GM21529 (cell line): Measurements from ENCODE around the gene GHRH.

Experiments used
- ATAC-seq: cut with Tn5 transposase; IDR thresholded peaks from one replicate; pipeline ENCODE4 v1.9.1; 2021; ENCODE audit not compliant: unreplicated experiment

The GHRH gene

DNA sequence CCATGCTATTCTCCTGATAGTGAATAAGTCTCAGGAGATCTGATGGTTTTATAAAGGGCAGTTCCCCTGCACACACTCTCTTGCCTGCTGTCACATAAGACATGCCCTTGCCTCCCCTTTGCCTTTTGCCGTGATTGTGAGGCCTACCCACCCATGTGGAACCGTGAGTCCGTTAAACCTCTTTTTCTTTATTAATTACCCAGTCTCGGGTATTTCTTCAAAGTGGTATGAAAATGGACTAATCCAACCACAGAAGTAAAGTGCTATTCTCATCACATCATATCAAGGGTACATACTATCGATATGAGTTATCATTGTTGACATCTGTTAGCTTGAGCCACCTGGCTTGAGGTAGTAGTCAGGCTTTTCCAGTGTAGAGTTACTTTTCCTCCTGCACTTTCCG is 30.1 kb upstream of the GHRH start:
- ATAC-seq: peak; percentile 38

DNA sequence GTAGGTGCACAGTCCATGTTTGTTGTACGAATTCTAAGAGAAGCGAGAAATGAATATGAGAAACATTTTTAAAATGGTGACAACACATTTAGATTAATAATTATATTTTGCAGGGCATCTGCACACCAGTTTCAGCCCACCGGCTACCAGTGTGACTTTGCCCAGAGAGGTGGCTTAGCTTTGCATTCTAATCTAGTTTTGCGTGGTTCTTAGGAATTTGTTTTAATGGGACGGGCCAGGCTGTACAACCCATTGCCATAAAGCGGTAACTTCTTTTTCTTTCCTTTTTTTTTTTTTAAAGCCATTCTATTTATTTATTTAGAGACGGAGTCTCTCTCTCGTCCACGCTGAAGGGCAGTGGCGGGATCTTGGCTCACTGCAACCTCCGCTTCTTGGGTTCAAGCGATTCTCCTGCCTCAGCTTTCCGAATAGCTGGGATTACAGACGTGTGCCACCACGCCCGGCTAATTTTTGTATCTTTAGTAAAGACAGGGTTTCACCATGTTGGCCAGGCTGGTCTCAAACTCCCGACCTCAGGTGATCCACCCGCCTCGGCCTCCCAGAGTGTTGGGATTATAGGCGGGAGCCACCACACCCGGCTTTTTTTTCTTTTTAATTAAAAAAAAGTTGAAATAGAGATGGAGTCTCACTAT is 28.7 kb upstream of the GHRH start:
- ATAC-seq: no peak

DNA sequence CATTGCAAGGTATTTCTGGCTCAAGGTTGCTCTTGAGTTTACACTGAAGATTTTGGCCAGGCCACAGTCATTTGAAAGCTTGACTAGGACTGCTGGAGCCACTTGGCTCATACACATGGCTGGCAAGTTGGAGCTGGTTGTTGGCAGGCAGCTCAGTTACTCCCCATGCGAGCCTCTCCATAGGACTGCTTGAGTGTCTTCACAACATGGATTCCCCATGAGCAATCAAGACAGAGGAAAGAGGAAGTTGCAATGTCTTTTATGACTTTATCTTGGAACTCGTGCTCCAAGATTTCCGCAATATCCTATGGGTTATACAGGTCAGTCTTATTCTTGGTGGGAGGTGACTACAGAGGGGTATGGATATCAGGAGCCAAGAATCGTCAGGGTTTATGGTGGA is 26.5 kb upstream of the GHRH start:
- no peak for ATAC-seq

GRCh38 chr20:37285664-37286374 is 24.2 kb upstream of the GHRH start:
- no peak for ATAC-seq

- no peak for ATAC-seq
Observed at GRCh38 chr20:37284691-37285161, 23.1 kb upstream of the GHRH start.

- no peak for ATAC-seq
Observed at GRCh38 chr20:37283530-37284195, 22.0 kb upstream of the GHRH start.

GRCh38 chr20:37282556-37282955 is 20.9 kb upstream of the GHRH start:
- no peak for ATAC-seq

DNA sequence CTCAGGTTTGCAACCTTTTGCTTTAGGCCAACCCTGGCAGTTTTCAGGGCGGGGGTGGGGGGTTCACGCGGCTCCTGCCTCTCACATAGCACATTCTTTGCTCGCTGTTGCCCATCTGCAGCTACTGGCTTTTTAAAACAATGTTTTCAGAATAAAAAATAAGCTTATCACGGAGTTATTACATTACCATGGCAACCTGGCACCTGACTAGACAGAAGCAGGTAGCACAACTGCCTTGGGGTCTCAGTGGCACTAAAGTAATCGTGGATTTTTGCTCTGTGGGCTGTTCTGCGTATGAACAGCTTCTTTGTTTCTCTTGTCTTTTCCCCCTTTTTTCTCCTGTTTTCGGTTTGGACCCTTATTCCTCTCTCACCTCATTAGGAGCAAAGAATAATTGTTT is 18.8 kb upstream of the GHRH start:
- ATAC-seq: no peak

DNA sequence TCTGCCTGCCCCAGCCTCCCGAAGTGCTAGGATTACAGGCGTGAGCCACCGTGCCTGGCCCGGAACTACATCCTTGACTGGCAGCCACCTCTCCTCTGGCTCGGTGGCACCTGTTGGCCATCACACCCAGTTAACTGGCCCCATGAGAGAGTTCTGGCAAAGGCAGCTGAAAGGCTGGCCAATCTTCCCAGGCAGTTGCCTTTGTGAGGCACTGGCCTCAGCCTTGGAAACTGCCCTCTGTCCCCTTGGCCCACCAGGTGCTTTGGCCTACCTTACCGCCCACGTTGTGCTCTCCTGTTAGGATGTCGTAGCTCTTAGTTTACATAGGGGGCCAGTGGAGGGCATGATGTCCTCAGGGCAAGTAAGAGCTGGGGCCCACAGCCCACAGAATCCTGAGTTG is 18.2 kb upstream of the GHRH start:
- ATAC-seq: no peak

DNA sequence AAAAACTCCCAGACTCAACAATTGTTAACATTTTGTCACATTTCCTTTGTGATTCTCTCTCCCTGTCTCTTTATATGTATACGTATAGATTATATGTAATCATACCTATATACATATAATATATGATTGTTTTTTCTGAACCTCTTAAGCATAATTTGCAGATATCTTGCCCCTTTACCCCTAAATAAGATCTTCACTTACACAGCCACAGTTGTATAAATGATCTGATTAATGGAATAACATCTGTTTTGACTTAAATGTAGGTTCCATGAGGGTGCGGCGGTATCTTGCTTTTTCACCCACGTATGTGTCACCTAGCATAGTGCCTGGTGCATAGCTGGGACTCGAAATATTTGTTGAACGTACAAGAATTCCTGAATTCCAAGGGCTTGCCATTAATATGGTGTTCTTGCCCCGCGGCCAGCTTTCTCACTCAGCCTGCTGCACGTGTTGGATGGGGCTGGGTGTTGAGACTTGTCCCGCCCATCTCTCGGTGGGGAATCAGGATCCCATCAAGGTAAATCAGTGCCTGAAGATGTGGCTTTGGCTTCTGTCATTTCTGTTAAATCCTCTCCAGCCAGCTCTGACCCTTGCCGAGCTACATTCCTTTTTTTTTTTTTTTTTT is 17.5 kb upstream of the GHRH start:
- ATAC-seq: no peak

- ATAC-seq: no peak
Observed at GRCh38 chr20:37277253-37277593, 15.6 kb upstream of the GHRH start.

- peak; percentile 69 for ATAC-seq
Observed at GRCh38 chr20:37276494-37277252, 15.1 kb upstream of the GHRH start.

GRCh38 chr20:37274851-37275524 is 13.4 kb upstream of the GHRH start:
- ATAC-seq: no peak

GRCh38 chr20:37273988-37274387 is 12.4 kb upstream of the GHRH start:
- no peak for ATAC-seq

- no peak for ATAC-seq
Observed at GRCh38 chr20:37271421-37271768, 9.8 kb upstream of the GHRH start.

DNA sequence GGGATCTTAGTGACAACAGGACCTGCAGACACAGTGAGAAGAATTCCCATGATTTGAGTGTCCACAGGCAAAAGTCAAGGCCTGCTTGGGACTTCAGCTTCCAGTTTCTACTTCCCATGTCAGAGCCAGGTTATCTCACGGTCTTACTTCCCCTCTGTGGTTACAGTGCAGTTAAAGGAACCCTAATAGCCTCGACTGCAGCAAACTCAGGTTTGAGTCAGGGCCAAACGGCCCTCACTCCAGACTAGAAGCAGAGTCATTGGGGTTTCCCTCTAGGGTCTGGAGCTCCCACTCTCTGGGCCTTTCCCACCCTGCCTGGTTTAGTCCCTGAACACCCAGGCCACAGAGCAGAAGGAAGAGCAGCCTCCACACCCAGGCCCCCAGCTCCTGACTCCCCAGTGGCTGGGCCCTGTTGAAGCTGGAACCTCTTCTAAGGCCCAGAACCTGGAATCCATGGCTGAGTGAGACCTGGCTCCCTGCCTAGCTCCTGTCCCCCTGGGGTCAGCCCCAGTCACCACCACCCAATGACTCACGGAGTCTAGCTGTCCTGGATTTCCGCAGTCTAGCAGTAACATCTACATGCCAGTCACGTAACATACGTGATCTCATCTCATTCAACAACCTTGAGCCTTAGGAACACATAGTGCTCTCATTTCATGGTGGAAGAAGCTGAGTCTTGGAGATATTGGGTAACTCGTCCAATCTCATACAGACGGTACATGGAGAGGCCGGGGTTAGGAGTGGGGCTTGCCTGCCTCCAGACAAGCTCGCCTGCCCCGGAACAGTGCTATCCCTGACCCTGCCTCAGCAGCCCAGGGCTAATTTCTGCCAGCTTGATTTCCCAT is 9.2 kb upstream of the GHRH start:
- peak; percentile 62 for ATAC-seq

- no peak for ATAC-seq
Observed at GRCh38 chr20:37267667-37268313, 6.2 kb upstream of the GHRH start.

DNA sequence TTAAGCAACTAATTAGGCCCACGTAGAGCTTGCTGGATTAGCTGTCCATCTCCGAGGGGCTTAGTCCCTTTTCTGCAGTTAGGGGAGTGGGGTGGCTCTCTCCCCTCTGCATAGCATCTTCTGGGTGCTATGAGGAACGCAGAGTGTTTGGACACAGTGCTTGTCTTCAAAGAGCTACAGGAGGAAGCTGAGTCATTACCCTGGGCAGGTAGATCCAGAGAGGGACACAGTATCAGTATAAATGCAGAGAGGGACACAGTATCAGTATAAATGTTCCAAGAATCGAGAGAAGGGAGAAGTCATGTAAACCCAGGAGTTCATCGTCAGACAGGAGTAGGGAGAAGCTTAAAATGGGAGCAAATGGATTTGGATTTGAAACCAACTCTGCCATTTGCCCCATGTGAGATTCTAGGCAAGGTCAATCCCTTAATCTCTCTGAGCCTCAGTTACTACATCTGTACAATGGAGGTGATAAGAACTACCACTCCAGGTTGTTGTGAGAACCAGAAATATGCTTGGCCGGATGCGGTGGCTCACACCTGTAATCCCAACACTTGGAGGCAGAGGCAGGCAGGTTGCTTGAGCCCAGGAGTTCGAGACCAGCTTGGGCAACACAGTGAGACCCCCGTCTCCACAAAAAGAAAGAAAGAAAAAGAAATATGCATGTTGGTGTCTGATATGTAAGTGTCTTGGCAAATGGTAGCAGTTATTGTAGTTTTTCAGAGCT is 5.5 kb upstream of the GHRH start:
- no peak for ATAC-seq

DNA sequence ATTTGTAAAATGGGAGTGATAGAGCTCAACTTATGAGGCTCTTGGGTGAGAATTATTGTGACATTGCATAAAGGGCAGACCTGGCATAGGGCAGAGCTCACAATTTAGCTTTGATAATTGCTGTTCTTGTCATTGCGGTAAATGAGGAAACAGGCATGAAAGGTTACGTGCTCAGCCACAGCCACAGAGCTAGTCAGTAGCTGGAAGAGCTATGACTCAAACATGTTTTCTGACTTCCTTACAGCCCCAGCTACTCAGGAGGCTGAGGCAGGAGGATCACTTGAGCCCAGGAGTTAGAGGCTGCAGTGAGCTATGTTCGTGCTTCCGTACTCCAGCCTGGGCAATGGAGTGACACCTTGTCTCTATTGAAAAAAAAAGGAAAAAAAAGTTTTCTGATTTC is 3.5 kb upstream of the GHRH start:
- peak; percentile 58 for ATAC-seq
